K562 (cell line): ENCODE data around the gene ANXA3. TPM values are rescaled to one million over a fixed set of nuclear protein-coding genes. Genes with fewer than 3 reads are reported as not detected.

Experiments used
- ATF6 ChIP-seq: sonication (generic); formaldehyde crosslinking; IDR thresholded peaks from 2 replicates; pipeline ENCODE4 v1.4.0; 2020; ENCODE audit warnings: mild to moderate bottlenecking, missing genetic modification reagents
- MGA ChIP-seq: fragments of 450-650 bp; IDR thresholded peaks from 2 replicates; pipeline ENCODE4 v1.6.1; 2016; ENCODE audit warnings: mild to moderate bottlenecking, moderate library complexity
- RAD21 ChIP-seq, 2 experiments: fragments of 250-450 bp in 1 of 2; fragments of 450-650 bp in 1 of 2; sonication (Bioruptor Pico) in 1 of 2; formaldehyde crosslinking in 1 of 2; IDR thresholded peaks in 1 of 2; conservative IDR thresholded peaks in 1 of 2; 2 replicates each; pipeline versions ENCODE4 v1.4.0 to v1.8.0; 2020 to 2022; ENCODE audit warnings: mild to moderate bottlenecking in 2 of 2, moderate library complexity in 1 of 2
- SMAD1 ChIP-seq: fragments of 150-350 bp; IDR thresholded peaks from 2 replicates; pipeline ENCODE4 v1.6.1; 2014; ENCODE audit warnings: low read length, low read depth; ENCODE audit not compliant: partially characterized antibody
- ZNF592 ChIP-seq: fragments of 450-650 bp; IDR thresholded peaks from 2 replicates; pipeline ENCODE4 v1.6.1; 2017; ENCODE audit warnings: antibody characterized with exemption, mild to moderate bottlenecking
- ZNF639 ChIP-seq, 2 experiments: fragments of 200-800 bp in 1 of 2; sonication (Bioruptor generic) in 1 of 2; sonication (generic) in 1 of 2; formaldehyde crosslinking in 1 of 2; IDR thresholded peaks in 1 of 2; conservative IDR thresholded peaks in 1 of 2; 2 replicates each; pipeline versions ENCODE4 v1.5.0 to v1.6.1; 2016 to 2020; ENCODE audit warnings: missing compliant biosample characterization in 1 of 2, missing genetic modification characterization in 1 of 2, missing genetic modification reagents in 1 of 2
- polyA plus RNA-seq, 8 experiments: library from polyadenylated mRNA; depleted of rRNA in 4 of 8; stranded (reverse) in 5 of 8; unstranded in 3 of 8; fragments of >200 nt; fragmentation: Nextera tagmentation in 2 of 8; fragmentation: Illumina TruSeq in 1 of 8; extraction: Ambion mirVana in 2 of 8; extraction: Trizol in 1 of 8; gene quantifications; 2 replicates each; pipeline versions ENCODE4 v1.2.1 to v1.2.3, GENCODE V29; 2011 to 2014; ENCODE audit warnings: inconsistent platforms in 1 of 8, missing spikeins in 1 of 8
- total RNA-seq, 7 experiments: library from RNA; depleted of rRNA in 6 of 7; stranded (reverse); fragments of >200 nt in 6 of 7; fragmentation: Illumina TruSeq in 2 of 7; extraction: Trizol in 2 of 7; gene quantifications; 2 replicates each; pipeline versions ENCODE4 v1.2.1 to v1.2.3, GENCODE V29; 2011 to 2021; ENCODE audit warnings: low replicate concordance in 1 of 7

Gene ANXA3
- total and polyA plus RNA-seq, 9 of the 15 experiments (the other 6 are each of a cell fraction or from before 2014, with no cell fraction given) = 6.3 to 15.5 (median 9.8) TPM

GRCh38 chr4:78616046-78616498, 64.5 kb downstream of the ANXA3 start (continued):
- TF ChIP-seq ZNF639 (CRISPR knock-in tag; conservative IDR thresholded peaks at IDR 0.05 in 1 of 2, IDR thresholded peaks at IDR 0.05 in 1 of 2) = 0 out of 4 replicates have a peak, but pooled peaks of 1 of the 2 experiments have one; percentile 45
- TF ChIP-seq MGA = peak; percentile 95
- TF ChIP-seq SMAD1 = no peak
- TF ChIP-seq ZNF592 = peak; percentile 97
- TF ChIP-seq RAD21 (CRISPR knock-in tag; conservative IDR thresholded peaks at IDR 0.05 in 1 of 2, IDR thresholded peaks at IDR 0.05 in 1 of 2) = no peak
- no peak for TF ChIP-seq ATF6 (CRISPR knock-in tag)
